ENCODE measurements around the gene ZMYM2.
"Not testable (repeated sequence)": the region's sequence is repeated elsewhere in the genome, so short reads cannot be mapped to it uniquely, and the experiment has no call there.

Gene ZMYM2

DNA sequence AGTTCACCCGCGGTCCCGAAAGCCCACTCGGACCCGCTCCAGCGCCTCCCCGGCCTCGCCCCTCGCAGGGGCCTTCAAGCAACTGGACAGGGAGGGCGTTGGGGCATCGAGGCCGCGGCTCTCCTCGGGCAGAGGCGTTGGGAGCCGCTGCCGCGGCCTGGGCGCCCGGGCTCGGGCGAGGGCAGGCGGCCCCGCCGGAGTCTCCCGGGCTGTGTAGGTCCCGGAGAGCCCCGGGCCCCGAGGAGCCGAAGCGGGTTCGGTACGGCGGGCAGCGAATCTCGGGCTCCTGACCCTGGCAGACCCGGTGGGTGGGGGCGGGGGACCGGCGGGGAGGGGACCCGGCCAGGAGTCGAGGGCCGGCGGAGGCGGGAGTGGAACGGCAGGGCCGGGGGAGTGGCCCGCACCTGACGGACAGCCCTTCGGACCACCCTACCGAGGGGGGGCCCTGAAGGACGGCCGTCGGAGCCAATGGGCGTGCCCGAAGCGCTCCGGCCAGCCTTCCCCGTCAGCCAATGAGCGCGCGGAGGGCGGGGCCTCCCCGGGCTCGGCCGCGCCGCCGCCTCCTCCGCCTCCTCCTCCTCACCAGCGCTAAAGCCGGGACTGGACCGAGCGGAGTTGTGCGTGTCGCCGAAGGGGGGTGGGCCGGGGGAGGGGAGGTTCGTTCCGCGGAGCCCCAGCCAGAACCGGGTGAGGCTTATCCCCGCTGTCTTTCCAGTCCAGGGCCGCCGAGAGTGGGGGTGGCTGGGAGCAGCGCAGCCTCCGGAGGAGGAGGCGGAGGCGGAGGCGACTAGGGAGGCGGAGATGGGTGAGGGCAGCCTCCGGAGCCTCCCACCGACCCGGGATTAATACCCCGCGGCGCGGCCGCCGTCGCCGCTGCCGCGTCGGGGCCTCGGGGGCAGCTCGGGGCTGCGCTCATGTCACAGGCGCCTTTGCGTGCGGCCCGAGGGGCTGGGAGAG, at the start of gene ZMYM2:
Gene ZMYM2, plus strand, starts transcription at position 573 of the 957 bp plus-strand sequence. CDS start 34,346 bp downstream, outside the sequence.
- DNase-seq: peak; percentile 96 to 99

DNA sequence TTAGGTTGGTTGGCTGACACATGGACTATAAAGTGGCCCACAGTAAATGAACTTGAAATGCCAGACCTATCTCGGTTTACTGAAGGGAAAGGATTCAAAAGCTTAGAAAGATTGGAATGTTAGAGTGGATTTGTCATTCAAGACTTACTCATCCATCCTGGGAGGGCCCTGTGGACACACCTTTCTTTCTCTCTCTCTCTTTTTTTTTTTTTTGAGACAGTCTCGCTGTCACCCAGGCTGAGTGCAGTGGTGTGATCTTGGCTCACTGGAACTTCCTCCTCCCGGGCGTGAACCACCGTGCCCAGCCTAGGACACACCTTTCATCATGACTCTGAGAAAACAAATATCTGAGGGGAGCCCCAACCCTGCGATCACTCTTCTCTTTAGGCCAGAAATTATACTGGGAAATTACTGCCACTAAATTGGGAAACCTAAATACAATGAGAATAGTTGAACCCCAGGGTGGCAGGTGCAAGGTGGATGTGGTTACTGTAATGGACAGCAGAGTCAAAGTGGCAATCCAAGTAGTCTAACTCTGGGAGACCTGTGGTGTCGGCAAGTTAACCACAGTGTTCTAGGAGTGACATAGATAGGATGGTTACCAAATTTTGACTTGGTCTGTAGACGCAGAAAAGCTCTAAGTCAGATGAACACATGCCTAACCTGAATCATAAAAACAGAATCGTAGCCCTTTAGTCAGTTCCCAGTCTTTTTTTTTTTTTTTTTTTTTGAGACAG, 48.0 kb upstream of the ZMYM2 start:
- DNase-seq: no peak

DNA sequence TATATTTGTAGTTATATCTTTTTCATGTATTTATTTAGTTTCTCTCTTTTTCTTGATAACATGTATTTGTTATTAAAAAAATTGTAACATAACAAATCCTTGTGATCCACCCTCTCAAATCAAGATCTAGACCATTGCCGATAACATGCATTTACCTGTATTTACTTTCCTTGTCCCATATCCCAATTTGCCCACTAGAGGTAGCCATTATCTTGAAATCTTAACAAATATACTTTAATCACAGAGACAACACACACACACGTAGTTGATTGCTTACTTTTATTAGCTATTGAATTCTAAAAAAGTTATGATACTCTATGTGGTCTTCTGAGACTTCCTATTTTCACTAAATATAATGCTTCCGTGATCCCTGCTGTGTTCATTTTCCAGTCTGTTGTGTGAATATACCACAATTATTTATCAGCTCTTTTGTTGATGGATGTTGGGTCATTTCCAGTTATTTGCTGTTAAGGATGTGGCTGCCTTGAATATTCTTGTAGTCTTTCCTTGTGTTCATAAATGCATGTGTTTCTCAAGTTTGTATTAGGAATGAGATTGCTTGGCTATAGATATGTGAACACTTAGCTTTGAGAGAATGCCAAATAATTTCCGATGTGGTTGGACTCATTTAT, 31.3 kb upstream of the ZMYM2 start:
- DNase-seq: no peak

DNA sequence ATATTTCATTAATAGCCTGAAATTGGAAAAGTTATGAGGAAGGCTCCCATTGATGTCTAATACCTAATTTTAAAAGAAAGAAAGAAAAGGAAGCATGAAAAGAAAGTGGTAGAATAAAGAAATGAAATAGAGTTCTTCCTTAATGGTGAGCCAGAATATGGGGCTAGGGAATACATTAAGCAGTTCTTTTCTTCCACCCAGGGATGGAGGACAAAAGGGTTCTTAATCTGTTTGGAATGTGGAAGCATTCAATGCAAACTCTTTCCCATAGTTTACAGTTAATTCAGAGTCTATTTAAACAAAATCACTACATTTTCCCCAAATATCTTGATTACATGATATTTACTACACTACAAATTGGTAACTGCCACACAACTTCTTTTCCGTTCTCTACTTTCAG, 18.4 kb upstream of the ZMYM2 start:
- no peak for DNase-seq

DNA sequence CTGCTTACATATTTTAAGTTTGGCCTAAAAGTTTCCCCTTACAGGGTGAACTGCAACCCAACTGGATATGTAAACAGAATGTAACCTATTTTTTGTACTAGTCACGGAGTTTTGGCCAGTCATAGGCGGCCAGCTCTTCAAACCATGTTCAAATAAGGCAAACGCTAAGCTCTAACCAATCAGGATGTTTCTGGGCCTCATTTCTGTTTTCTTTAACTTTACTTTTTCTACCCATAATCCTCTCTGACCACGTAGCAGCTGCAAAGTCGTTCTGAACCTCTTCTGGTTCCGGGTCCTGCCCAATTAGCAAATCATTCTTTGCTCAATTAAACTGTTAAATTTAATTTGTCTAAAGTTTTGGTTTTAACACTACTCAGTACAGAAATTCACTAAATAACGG, 8.2 kb upstream of the ZMYM2 start:
- DNase-seq: no peak

DNA sequence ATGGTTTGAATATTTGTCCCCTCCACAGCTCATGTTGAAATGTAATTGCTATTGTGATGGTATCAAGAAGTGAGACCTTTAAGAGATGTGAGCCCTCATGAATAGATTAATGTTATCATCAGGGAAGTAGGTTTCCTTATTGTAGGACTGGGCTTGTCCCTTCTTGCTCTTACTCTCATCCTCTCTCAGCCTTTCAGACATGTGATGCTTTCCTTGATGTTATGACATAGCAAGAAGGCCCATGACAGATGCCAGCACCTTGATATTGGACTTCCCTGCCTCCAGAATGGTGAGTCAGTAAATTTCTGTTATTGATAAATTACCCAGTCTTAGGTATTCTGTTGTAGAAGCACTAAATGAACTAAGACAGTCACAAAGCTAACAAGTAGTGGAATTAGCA, 5.7 kb upstream of the ZMYM2 start:
- DNase-seq: no peak

DNA sequence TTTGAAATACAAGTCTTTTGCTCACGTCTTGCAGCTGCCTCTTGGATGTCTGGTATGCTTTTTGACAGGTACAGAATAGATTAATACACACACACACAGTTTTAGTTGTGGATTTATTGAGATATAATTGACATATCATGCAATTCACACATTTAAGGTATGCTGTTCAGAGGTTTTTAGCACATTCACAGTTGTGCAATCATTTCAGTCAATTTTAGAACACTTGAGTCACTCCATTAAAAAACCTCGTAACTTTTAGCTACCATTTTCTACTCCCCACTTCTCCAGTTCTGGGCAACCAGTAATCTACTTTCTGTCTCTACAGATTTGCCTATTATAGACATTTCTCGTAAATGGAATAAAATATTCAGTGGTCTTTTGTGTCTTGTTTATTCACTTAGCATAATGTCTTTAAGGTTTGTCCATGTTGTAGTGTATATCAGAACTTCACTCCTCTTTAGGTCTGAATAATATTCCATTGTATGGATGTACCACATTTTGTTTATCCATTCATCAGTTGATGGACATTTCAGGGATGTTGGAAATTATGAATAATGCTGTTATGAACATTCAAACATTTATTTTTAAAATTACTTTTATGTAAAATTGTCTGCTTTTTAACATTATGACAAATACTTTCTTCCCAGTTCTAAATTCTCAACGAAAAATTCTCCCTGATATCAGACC, 2.5 kb upstream of the ZMYM2 start:
- no peak for DNase-seq

DNA sequence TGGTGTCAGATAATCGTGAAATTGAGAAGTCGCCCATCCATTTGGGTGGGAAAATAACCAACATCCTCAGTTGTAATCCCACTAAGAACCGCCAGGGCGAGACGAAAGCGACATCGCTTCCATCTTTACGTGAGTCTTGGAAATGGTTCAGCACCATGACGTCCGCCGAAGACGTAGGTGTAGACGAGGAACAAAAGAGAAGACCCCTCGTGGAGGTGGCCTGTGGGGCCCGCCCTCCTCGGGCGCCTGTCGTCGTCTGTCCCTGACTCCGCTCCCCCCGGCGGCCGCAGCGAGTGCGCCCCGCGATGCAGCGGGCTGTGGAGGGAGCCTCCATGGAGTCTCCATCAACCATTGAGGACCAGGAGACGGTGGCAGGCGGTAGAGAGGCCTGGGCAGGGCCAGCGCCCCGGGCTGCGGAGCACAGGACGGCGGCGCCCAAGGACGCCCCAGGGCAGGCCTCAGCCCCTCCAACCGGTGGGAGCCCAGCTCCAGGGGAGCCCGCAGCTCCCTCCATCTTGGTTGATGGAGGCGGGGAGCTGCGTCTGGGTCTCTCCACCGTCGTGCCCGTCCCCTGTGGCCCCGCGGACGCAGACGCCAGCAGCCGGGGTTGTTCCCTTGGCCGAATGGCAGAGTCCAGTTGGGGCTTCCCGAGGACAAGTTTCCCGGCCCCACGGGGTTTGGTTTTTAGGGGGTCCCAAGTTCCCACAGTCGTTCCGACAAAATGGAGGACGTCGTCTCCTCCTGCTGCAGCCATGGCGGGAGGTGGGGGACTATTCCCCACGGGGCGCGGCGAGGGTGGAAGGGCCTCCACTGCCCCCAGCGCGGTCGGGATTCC, 990 bp upstream of the ZMYM2 start:
- DNase-seq: peak; percentile 69 to 83

DNA sequence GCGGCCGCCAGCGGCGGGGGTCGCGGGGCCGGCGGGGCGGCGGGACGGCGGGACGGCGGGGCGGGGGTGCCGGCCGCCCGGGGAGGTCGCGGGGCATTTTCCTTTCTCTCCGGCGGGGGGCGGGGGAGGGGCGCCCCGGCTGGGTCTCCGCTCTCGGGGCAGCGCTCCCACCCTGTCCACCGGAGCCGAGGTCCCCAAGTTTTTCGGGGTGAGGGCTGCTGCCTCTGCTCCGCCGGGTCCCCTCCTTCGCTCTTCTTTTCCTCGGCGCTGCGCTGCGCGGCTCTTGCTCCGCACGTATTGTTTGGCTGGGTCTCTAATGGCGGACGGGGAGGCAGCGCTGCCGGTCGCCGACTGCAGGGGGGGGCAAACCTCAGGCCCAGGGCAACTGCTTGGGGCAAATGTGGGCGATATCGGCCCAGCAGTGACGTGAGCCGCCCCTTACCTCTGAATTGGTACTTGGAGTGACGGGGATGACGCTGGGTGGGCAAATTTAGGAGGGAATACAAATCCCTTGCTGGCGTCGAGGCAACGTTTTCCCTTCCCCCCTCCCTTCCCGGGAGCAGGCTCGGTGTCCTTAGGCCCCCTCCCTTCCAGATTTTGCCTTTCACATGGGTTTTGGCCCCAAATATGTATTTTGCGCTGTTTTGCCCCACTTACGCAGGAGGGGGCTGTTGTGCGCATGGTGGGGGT, 759 bp downstream of the ZMYM2 start:
- peak; percentile 31 to 57 for DNase-seq

DNA sequence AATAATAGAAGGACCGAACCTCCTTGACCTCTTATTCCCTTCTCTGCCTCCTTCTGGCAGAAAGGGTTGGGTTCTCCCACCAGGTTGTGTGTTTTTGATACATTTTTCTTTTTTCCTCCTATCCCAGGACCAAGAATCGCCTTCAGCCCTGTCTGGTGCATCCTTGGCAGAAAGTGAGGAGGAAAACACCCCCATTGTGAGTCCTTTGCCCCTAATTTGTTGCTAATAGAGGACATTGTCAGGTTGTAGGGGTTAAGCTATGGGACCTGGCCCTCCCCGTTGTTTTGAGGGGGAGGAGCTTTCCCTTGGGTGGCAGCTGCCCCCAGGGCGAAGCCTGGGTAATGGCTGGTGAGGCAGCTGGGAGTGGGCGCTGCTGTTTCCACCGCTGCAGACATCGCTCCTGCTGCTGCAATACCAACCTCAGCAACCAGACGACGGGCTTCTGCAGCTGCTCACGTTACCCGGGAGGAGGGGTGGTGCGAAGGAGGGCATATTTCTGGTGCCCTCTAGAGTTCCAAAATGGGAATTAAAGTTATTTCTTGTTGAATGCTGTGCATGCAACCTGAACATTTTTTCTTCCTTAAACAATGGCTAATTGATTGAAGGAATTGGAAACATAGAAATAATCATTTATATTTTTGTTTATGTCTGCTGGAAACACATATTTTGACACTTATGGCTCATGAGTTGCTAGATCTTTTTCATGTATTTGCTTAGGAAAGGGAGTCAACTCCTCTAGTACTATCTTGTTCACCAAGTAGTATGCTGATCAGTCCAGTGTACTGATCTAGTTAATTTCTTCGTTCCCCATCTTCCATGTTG, 1.5 kb downstream of the ZMYM2 start:
- peak; percentile 79 to 93 for DNase-seq

DNA sequence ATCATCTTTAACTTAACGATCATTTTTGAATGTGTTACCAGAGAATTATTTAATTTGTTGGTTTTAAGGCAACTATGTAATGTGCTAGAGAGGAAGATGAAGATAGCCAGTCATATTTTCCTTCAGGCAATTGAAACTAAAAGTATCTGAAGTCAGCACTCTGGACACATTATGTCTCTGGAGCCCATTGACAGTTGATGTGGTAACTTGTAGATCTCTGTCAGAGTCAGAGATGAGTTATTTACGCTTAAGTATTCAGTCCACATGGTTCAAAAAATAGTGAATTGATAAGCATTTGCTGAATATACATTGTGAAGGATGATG, 2.1 kb downstream of the ZMYM2 start:
- DNase-seq: no peak

DNA sequence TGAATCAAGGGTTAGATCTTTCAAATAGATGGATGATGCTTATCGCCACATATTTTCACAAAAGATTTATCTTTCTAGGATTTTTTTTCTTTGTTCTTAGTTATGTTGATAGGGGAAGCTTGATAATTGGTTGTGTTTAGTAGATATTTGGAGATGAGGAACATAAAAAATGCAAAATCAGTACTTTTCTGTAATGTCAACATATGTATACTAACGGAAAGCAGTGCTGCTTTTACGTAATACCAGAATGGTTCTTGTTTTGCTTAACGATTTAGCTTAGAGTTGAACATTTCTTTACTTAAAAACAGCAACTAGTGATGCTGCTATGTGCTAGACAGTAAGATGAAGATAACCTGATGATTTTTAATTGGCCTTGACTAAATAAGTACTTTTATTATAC, 3.0 kb downstream of the ZMYM2 start:
- DNase-seq: no peak

DNA sequence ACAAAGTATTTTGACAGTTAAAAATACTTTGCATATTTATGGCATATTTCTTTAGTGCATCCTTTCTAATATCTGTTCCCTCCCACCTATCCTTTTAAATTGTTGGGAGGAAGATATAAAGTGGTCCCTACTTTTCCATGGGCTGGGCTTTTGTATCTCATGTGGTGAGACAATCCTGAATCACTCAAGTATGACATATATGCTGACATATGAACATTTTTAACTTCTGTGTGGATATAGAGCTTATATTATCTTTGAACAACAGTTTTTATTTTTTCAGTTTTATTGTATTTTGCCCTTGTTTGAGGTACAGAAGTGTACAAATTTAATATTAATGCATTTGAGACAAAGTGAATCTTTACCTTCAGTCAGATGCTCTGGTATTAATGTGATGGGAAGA, 3.4 kb downstream of the ZMYM2 start:
- no peak for DNase-seq

DNA sequence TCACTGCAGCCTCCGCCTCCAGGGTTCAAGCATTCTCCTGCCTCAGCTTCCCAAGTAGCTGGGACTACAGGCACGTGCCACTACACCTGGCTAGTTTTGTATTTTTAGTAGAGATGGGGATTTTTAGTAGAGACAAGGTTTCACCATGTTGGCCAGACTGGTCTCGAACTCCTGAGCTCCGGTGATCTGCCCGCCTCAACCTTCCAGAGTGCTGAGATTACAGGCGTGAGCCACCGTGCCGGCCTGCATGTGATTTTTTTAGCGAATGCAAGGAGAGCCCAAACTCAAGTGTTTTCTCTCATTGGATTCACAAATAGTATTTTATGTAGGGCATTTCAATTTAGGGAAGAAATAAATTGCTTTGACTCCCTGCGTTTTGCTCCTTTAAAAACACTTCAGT, 4.4 kb downstream of the ZMYM2 start:
- DNase-seq: no peak

DNA sequence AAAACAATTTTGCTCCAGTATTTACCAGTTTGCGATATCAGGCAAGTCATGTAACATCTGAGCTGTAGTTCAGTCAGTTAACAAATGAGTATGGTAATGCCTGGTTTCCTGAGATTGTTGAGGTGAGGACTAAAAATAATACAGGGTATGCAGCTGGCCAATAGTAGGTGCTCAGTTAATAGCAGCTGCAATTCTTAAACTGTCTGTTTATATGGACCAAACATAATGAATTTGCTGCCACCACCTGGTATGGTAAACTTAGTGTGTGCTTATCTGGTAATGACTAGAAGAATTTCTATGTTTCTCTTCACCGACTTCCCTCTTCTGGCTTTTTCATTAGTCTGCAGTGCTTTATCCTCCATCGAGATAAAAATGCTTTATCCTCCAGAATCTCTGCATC, 9.1 kb downstream of the ZMYM2 start:
- DNase-seq: no peak

DNA sequence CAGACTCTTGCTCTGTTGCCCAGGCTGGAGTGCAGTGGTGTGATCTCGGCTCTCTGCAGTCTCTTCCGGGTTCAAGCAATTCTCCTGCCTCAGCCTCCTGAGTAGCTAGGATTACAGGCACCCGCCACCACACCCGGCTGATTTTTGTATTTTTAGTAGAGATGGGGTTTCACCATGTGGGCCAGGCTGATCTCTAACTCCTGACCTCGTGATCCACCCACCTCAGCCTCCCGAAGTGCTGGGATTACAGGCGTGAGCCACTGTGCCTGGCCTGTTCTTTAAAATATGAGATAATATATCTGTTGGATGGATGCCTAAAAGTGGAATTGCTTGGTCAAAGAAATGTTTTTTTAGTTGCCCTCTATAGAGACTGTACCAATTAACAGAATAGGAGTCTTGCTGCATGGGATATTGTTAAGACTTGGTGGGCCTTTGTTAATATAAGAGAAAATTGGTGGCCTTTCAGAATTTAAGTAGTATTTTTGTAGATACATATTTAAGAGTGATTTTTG, 16.0 kb downstream of the ZMYM2 start:
- DNase-seq: not testable (repeated sequence)

DNA sequence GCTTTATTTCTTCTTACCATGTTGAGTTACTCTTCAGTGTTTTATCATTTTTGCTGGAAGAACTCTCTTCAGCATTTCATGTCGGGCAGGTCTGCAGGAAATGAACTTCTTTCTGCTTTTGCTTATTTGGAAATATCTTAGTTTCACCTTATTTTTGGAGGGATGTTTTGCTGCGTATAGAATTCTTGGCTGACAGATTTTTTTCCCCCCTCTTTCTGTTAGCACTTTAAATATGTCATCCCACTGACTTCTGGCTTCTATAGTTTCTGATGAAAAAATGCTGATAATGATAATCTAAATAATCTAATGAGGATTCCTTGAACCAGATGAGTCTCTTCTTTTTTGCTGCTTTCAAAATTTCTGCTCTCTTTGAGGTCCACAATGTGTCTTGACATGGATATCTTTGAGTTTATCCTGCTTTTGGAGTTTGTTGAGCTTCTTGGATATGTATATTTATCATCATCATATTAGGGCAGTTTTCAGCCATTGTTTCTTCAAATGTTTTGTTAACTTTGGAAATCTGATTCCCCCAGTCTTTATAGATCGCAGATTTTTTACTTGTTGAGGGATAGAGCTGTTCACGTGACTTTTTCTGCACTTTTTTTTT, 20.4 kb downstream of the ZMYM2 start:
- DNase-seq: no peak

DNA sequence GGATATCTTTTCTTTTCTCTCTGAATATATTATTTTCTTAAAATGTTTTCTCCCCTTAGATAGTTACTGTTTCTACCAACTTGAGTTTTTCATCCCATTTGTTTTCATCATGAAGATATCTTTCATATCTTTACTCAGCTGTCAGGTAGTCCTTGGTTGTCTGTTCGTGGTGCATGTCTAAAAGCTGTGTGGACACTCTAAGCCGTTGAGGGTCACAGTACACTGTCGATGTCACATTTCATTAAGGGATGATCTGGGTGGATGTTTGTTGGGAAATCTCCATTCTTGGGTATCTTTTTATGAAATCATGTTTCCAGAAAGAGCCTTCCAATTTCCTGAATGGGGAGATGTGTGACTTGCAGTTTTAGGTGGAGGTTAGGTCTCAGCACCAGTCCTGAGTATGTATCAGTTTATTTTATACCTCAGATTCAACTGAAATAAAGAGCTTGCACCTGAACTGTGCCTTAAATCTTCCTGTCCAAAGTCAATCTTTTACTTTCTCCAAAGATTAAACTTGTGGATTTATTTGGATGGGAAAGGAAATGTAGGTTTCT, 23.2 kb downstream of the ZMYM2 start:
- DNase-seq: no peak

DNA sequence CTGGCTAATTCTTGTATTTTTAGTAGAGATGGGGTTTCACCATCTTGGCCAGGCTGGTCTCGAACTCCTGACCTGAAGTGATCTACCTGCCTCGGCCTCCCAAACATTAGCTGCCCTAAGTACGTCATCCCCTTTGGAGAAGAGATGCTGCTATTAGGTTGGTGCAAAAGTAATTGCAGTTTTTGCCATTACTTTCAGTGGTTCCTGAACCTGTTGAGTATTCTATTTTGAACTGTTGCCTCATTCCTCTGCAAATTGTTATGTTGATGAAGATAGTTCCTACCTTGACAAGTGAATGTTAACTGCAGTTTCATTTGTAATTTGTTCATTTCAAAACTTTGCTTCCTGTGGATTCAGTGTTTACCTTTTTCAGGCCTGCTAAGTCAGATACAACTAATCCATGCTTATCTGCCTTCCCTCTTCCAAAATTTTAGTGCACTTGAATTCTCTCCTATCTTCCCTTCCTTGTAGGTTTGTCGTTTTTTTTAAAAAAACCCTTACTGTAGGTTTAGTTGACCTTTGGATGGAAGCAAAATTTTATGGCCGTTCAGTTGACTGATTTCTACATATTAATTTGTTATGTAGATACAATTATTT, 24.0 kb downstream of the ZMYM2 start:
- no peak for DNase-seq

Measured in hippocampal formation (tissue), 2 donors.